Measurements from ENCODE around the gene F10.
"Not testable (repeated sequence)": the region's sequence is repeated elsewhere in the genome, so short reads cannot be mapped to it uniquely, and the experiment has no call there.

The F10 gene

GRCh38 chr13:113122550-113123225 lies at the start of gene F10:
TSS of gene F10 (plus strand) at chr13:113122799. CDS start at chr13:113122856, 57 bp downstream.
- DNase-seq, result no peak

DNA sequence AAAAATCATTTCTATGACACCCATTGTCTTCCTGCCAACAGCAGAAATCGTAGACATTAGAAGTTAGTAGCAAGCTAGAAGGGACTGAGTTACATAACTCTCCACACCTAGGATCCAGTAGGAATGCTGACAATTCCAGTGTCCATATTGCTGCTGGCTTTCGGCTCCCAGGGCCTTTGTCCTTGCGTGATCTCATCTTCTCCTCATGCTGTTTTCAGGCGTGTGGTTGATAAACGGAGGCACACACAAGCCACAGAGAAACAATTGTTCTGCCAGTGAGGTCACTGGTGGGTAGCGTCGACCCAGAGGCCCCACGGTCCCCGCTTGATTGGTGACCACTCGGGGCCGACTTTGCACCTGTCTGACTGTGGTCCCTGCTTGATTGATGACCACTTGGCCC lies 48.7 kb upstream of the F10 start:
- DNase-seq, result no peak

DNA sequence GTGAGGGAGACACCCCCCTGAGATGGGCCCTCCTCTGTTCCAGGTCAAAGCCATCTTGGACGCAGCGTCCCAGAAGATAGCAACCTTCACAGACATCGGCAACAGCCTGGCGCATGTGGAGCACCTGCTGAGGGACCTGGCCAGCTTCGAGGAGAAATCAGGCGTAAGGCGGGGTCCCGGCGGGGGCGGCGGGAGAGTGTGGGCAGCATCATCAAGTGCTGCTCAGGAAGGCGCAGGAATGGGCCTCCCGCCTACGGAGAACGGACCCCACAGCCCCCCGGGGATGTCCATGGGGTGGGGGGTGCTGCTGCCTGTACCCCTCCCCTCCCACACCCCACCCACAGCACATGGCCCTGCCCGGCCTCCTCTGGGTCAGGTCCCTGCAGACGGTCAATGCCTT lies 48.2 kb upstream of the F10 start:
- no peak for DNase-seq

DNA sequence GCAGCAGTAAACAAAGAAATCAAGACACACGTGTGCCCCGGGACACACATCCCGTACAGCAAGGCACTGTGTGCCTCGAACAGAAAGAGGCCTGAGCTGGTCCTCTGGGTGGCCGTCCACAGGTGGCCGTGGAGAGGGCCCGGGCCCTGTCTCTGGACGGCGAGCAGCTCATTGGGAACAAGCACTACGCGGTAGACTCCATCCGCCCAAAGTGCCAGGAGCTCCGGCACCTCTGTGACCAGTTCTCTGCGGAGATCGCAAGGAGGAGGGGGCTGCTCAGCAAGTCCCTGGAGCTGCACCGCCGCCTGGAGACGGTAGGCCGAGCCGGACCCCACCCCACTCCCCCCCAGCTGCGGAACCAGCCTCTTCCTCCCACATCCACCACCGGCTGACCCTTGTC lies 47.7 kb upstream of the F10 start:
- no peak for DNase-seq

GRCh38 chr13:113075711-113076110 lies 46.9 kb upstream of the F10 start:
- no peak for DNase-seq

DNA sequence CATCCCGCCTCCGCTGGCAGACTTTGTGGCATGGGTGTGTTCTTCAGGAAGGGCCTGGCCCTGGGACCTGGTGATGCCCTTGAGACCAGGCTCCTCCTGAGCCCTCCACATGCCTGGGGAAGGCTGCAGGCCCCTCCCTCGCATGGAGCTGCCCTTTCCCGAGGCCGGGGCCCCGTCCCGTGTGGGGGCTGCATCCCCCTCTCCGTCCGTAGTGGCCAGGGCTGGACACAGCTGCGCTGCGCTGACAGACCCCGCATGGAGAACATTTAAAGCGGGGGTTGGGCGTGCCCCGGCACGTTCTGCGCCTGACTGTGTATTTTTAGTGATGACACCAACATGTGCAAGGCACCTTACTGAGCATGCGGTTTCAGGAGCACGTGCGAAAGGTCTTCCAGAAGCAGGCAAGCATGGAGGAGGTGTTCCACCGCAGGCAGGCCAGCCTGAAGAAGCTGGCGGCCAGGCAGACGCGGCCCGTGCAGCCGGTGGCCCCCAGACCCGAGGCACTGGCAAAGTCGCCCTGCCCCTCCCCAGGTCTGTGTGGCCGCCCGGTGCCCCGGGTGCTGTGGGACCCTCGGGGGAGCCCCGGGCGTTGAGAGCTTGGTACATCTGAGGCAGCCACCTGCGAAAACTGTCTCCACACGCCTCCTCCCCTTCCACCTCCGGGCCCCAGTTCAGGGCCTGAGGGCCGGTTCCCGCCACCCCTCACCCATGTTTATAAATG lies 45.8 kb upstream of the F10 start:
- DNase-seq, result no peak

GRCh38 chr13:113077566-113077952 lies 45.0 kb upstream of the F10 start:
- no peak for DNase-seq

DNA sequence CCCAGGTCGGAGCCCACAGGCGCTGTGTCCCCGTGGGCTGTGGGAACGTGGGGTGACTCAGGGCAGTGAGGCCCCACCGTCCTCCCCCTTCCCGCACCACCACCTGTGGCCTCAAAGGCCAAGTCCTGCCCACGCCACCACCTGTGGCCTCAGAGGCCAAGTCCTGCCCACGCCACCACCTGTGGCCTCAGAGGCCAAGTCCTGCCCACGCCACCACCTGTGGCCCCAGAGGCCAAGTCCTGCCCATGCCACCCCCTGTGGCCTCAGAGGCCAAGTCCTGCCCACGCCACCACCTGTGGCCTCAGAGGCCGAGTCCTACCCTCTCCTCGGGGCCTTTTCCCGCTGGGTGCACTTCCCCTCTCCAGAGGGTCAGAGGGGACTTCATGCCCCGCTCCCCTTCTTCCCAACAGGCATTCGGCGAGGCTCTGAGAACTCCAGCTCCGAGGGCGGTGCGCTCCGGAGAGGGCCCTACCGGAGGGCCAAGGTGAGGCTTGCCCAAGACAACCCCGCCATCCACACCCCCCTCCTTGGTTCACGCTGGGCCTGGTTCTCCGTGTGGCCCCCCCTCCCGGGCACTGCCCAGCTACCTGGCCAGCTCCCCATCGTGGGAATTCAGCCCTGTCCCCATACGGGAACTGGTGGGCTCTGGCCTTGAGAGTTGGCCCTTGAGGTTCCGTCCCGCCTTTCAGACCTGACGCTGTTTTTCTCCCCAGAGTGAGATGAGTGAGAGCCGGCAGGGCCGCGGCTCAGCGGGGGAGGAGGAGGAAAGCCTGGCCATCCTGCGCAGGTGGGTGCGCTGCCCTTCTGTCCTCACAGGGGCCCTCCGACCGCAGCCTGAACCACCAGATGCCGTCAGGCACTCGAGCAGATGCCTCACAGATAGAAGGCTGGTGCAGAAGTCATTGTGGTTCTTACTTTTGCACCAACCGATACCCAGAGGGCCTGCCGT lies 44.4 kb upstream of the F10 start:
- DNase-seq, result no peak

DNA sequence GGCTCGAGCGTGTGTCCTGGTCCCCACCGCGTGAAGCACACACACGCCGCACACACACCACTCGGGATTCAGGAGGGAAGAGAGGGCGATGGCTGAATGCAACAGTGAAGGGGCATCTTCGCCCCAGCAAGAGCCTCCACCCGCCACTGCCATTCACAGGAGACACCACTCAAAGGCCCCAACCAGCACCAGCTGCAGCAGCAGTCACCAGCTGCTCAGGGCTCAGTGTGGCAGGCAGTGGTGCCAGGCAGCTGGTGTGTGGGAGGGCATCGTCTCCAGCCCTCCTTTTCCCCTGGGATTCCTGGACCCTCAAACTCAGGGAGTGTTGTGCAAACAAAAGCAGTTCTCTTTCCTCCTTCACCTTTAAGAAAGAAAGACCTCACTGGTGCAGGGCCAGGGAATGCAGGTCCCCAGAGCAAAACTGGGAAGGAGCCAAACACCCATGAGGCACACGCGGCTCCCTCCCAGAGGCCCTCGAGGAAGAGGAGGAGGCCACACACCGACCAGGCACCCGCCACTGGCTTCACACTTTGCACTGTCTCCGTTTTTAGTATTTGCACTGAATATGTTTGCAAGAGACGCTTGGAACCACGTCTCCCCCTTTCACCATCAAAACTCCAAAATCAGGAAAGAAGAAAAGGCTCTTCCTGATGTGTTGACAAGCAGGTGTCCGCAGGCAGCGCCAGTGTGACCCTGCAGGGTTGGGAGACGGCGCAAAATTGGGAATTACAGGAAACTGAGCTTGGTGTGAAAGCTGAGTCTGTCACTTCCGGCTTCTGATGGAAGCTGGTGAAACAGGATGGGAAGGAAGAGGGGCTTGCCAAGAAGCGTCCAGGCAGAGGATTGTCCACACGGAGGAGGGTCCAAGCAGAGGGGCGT lies 43.5 kb upstream of the F10 start:
- no peak for DNase-seq

GRCh38 chr13:113079781-113080080 lies 42.9 kb upstream of the F10 start:
- not testable (repeated sequence) for DNase-seq

GRCh38 chr13:113080361-113080831 lies 42.2 kb upstream of the F10 start:
- no peak for DNase-seq

- no peak for DNase-seq
Measured at GRCh38 chr13:113080901-113081521, 41.6 kb upstream of the F10 start.

GRCh38 chr13:113082198-113083021 lies 40.2 kb upstream of the F10 start:
- DNase-seq, result no peak

GRCh38 chr13:113083022-113083373 lies 39.6 kb upstream of the F10 start:
- DNase-seq, result no peak

- DNase-seq, result no peak
Measured at GRCh38 chr13:113083402-113084061, 39.1 kb upstream of the F10 start.

GRCh38 chr13:113084094-113084942 lies 38.3 kb upstream of the F10 start:
- DNase-seq, result no peak

GRCh38 chr13:113084943-113085540 lies 37.6 kb upstream of the F10 start:
- DNase-seq, result no peak

GRCh38 chr13:113086031-113086750 lies 36.4 kb upstream of the F10 start:
- no peak for DNase-seq

Data from COR-L47 (cell line).